ENCODE results near the gene SORBS1.

Gene SORBS1

DNA sequence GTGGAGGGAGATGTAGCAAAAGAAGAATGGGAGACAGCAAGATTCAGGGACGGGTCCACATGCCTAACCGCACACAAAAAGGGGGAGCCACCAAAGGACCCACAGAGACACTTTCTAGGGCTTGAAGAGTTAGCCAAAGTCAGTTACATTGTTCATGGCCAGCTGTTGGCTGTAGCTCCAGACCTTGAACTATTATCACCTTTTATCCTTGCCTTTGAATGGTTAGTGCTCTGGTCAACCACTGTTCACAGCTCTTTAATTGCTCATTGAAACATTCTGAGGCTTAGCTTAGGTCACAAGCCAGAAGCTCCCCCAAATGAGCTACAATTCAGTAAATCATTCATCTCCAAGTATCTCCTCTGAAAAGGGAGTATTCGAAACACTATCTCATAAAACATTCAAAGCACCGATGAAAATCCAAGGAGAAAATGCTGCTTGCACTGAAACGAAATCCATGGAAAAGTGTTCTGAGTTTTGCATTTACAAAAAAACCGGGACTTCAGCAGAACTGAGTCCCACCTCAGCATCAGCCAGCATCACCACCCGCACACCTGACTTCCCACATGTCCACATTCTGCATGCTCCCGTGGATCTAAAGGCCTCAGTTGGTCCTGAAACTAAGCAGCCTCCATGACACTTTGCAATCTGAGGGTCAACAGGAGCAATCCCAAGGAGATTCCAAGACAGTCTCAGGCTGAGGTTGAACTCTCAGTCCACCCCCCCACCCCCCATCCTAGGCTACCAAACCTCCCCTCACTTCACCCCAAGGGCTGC lies 4.0 kb downstream of the SORBS1 start:
- Mint-ChIP-seq H3K27ac (no peak overlapping the region), H3K4me1 (no peaks in the 10 kb centered on the region), H3K27me3 (peaks cover 7% of the 10 kb centered on the region)

DNA sequence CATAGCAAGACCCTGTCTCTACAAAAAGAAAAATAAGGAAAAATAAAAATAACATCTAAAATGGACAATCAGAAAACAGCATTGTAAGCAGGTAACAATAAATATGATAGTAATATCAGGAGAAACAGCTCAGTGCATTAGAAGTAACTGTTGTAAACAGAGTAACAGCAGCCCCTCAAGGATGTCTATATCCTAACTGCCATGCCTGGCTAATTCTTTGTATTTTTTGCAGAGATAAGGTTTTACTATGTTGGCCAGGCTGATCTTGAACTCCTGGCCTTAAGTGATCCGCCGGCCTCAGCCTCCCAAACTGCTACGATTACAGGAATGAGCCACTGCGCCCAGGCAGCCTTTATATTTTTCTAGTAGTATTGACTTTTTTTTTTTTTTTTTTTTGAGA lies 7.5 kb downstream of the SORBS1 start:
- H3K4me1 Mint-ChIP-seq = no peaks in the 10 kb centered on the region
- no peak overlapping the region for H3K27ac Mint-ChIP-seq
- no peak overlapping the region for H3K4me3 Mint-ChIP-seq
- peaks cover 6% of the 10 kb centered on the region for H3K9me3 Mint-ChIP-seq
- H3K36me3 Mint-ChIP-seq = peaks cover 5% of the 10 kb centered on the region
- no peak for ATAC-seq
- peaks cover 15% of the 10 kb centered on the region for H3K27me3 Mint-ChIP-seq

More for the DNA sequence above, 4.0 kb downstream of the SORBS1 start:
- H3K9me3 Mint-ChIP-seq = peaks cover 6% of the 10 kb centered on the region
- H3K4me3 Mint-ChIP-seq = no peak overlapping the region
- H3K36me3 Mint-ChIP-seq = peaks cover 5% of the 10 kb centered on the region
- ATAC-seq = no peak

GRCh38 chr10:95552679-95553342 lies 8.4 kb downstream of the SORBS1 start:
- no peak overlapping the region for H3K4me3 Mint-ChIP-seq
- H3K36me3 Mint-ChIP-seq = peaks cover 5% of the 10 kb centered on the region
- peaks cover 6% of the 10 kb centered on the region for H3K9me3 Mint-ChIP-seq
- no peak for ATAC-seq
- no peaks in the 10 kb centered on the region for H3K4me1 Mint-ChIP-seq
- H3K27me3 Mint-ChIP-seq = peaks cover 9% of the 10 kb centered on the region
- H3K27ac Mint-ChIP-seq = no peak overlapping the region

- peaks cover 8% of the 10 kb centered on the region for H3K27me3 Mint-ChIP-seq
- no peaks in the 10 kb centered on the region for H3K4me1 Mint-ChIP-seq
- no peak for ATAC-seq
- H3K4me3 Mint-ChIP-seq = no peak overlapping the region
- H3K36me3 Mint-ChIP-seq = peaks cover 5% of the 10 kb centered on the region
- peaks cover 6% of the 10 kb centered on the region for H3K9me3 Mint-ChIP-seq
- H3K27ac Mint-ChIP-seq = no peak overlapping the region
Measured at GRCh38 chr10:95550073-95550672, 11.0 kb downstream of the SORBS1 start.

DNA sequence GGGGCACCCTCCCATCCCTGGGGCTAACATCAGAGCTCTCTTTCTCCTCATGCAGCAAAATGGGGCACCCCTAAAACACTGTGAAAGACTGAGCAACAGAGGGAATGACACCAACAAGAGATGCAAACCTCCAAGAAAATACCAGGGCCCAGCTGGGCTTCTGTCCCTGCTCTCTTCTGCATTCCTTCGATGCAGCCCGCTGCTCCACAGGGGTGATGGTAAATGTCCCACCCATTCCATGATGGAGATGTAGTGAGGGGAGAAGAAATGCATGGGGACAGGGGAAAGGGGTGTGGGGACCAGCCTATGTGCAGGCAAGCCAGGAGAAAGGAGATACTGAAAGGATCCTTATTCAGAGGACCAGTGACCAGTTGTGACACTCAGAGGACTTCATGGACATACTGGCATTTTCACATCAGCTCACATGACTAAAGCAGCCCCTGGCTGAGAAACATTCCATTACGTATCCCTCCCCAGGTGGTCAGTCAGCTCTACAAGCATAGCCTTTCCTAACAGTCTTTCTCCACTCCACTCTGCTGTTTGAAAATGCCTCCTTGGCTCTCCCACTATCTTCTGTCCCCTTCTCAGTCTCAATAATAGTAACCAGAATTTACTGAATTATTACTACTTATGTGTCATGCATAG lies 13.3 kb downstream of the SORBS1 start:
- Mint-ChIP-seq H3K36me3 (peaks cover 5% of the 10 kb centered on the region), H3K27me3 (peaks cover 8% of the 10 kb centered on the region), H3K9me3 (peaks cover 2% of the 10 kb centered on the region), H3K4me1 (no peaks in the 10 kb centered on the region), H3K27ac (no peak overlapping the region), H3K4me3 (no peak overlapping the region)
- ATAC-seq = no peak

GRCh38 chr10:95547197-95547596 lies 14.0 kb downstream of the SORBS1 start:
- no peak overlapping the region for H3K27ac Mint-ChIP-seq
- no peak for ATAC-seq
- H3K9me3 Mint-ChIP-seq = no peaks in the 10 kb centered on the region
- peaks cover 8% of the 10 kb centered on the region for H3K27me3 Mint-ChIP-seq
- no peak overlapping the region for H3K4me3 Mint-ChIP-seq
- no peaks in the 10 kb centered on the region for H3K36me3 Mint-ChIP-seq
- no peaks in the 10 kb centered on the region for H3K4me1 Mint-ChIP-seq

DNA sequence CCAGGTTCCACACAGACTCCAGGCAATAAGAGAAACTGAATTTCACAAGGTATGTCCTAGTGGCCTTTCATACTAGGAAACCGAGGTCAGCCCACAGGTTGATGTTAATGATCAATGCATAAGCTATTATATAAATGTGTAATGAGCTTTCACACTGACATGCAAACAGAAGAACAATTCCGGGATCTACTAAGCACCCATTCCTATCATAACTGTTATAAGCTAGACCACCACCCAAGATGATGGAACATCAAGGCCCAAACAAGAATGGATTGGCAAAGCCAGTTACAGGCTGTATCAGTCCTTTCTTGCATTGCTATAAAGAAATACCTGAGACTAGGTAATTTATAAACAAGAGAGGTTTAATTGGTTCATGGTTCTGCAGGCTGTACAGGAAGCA lies 15.2 kb downstream of the SORBS1 start:
- H3K9me3 Mint-ChIP-seq = no peaks in the 10 kb centered on the region
- H3K36me3 Mint-ChIP-seq = no peaks in the 10 kb centered on the region
- peaks cover 18% of the 10 kb centered on the region for H3K27me3 Mint-ChIP-seq
- H3K4me3 Mint-ChIP-seq = no peak overlapping the region
- no peaks in the 10 kb centered on the region for H3K4me1 Mint-ChIP-seq
- no peak for ATAC-seq
- H3K27ac Mint-ChIP-seq = no peak overlapping the region

GRCh38 chr10:95544783-95545500 lies 16.2 kb downstream of the SORBS1 start:
- no peaks in the 10 kb centered on the region for H3K9me3 Mint-ChIP-seq

GRCh38 chr10:95543459-95543858 lies 17.7 kb downstream of the SORBS1 start:
- Mint-ChIP-seq H3K4me3 (no peak overlapping the region), H3K36me3 (no peaks in the 10 kb centered on the region), H3K4me1 (no peaks in the 10 kb centered on the region), H3K27me3 (peaks cover 10% of the 10 kb centered on the region), H3K27ac (no peak overlapping the region), H3K9me3 (no peaks in the 10 kb centered on the region)
- no peak for ATAC-seq

More at GRCh38 chr10:95544783-95545500, 16.2 kb downstream of the SORBS1 start:
- Mint-ChIP-seq H3K36me3 (no peaks in the 10 kb centered on the region), H3K27ac (no peak overlapping the region), H3K4me3 (no peak overlapping the region), H3K27me3 (peaks cover 16% of the 10 kb centered on the region), H3K4me1 (no peaks in the 10 kb centered on the region)
- no peak for ATAC-seq

DNA sequence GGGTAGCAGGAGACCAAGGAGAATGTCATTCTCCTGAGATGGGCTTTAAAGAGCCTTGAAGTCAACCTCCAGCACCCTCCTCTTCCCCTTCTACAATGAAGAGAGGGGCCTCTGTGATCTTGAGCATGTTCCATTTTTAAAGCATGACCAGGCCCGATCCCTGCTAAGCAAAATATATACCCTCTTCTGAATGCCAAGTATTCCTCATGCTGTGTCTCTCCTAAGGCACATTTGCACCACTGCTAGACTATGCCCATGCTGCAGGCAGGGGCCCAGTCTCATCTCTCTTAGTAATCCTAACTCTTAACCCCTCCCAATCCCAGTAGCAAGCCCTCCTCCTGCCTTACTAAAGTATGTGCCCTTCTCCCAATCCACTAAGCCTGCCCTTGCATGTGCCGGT lies 18.4 kb downstream of the SORBS1 start:
- H3K27ac Mint-ChIP-seq = no peak overlapping the region
- H3K9me3 Mint-ChIP-seq = no peaks in the 10 kb centered on the region
- H3K4me3 Mint-ChIP-seq = no peak overlapping the region
- no peaks in the 10 kb centered on the region for H3K36me3 Mint-ChIP-seq
- no peak for ATAC-seq
- no peaks in the 10 kb centered on the region for H3K4me1 Mint-ChIP-seq
- H3K27me3 Mint-ChIP-seq = peaks cover 10% of the 10 kb centered on the region

- no peaks in the 10 kb centered on the region for H3K9me3 Mint-ChIP-seq
- H3K4me1 Mint-ChIP-seq = no peaks in the 10 kb centered on the region
- peaks cover 10% of the 10 kb centered on the region for H3K27me3 Mint-ChIP-seq
- no peak overlapping the region for H3K4me3 Mint-ChIP-seq
- ATAC-seq = no peak
- H3K27ac Mint-ChIP-seq = no peak overlapping the region
- no peaks in the 10 kb centered on the region for H3K36me3 Mint-ChIP-seq
Measured at GRCh38 chr10:95542330-95542729, 18.8 kb downstream of the SORBS1 start.

- no peak overlapping the region for H3K27ac Mint-ChIP-seq
- H3K27me3 Mint-ChIP-seq = peaks cover 10% of the 10 kb centered on the region
- no peaks in the 10 kb centered on the region for H3K9me3 Mint-ChIP-seq
- no peaks in the 10 kb centered on the region for H3K36me3 Mint-ChIP-seq
- no peak overlapping the region for H3K4me3 Mint-ChIP-seq
- no peak for ATAC-seq
- no peaks in the 10 kb centered on the region for H3K4me1 Mint-ChIP-seq
Measured at GRCh38 chr10:95540514-95541052, 20.6 kb downstream of the SORBS1 start.

DNA sequence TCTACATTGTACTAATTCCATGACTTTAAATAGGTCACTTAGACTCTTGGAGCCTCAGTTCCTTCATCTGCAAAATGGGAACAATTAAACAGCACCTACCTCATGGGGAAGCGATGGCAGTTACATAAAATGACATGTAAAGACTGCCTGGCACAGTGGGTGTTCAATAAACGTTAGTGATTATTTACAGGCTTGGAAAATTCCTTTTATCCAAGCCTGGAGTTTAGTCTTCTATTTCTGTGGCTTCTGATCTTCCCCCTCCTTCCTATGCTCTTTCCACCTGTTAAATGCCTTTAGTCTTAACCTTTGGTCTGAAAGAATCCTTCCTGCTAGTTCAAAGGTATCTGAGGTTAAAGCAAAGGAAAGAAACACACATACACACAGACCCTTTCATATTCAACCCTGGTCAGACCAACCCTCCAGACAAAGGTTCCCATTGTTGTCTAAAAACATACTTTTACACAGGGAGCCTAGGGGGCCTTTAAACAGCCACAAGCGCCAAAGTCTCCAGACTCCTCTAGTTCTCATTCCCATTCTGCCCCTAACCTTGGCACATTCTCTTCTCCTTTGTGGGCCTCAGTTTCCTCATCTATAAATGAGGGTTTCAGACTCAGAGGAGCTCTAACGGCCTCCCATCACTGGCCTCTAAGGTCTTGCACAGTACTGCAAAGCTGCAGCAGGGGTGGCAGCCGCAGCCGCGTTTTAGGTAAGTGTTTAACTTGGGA lies 21.4 kb downstream of the SORBS1 start:
- Mint-ChIP-seq H3K36me3 (no peaks in the 10 kb centered on the region), H3K27ac (no peak overlapping the region), H3K9me3 (no peaks in the 10 kb centered on the region), H3K4me1 (no peaks in the 10 kb centered on the region), H3K27me3 (peaks cover 10% of the 10 kb centered on the region), H3K4me3 (no peak overlapping the region)
- ATAC-seq = no peak

- peaks cover 10% of the 10 kb centered on the region for H3K27me3 Mint-ChIP-seq
- no peaks in the 10 kb centered on the region for H3K9me3 Mint-ChIP-seq
- ATAC-seq = no peak
- H3K36me3 Mint-ChIP-seq = no peaks in the 10 kb centered on the region
- H3K4me1 Mint-ChIP-seq = no peaks in the 10 kb centered on the region
- no peak overlapping the region for H3K4me3 Mint-ChIP-seq
- no peak overlapping the region for H3K27ac Mint-ChIP-seq
Measured at GRCh38 chr10:95538412-95538811, 22.8 kb downstream of the SORBS1 start.

Data from stimulated activated memory B cell treated with anti-CD40 and anti-IgM and Interleukin-4, amounts not matched to agents 10 μg/mL and 1 μg/mL and 100 μg/mL, for 72 hours (primary cell).